Large intestine (tissue), 3 donors: ENCODE measurements around the gene SLC26A9. TPM values are rescaled to one million over a fixed set of nuclear protein-coding genes. Genes with fewer than 3 reads are reported as not detected.
"Not testable (repeated sequence)": the region's sequence is repeated elsewhere in the genome, so short reads cannot be mapped to it uniquely, and the experiment has no call there.

Source experiments
- DNase-seq, 2 donors: peaks; one replicate each; pipeline versions ENCODE4 v3.0.0 to v3.0.0-alpha.2; 2013
- H3K27ac ChIP-seq: one replicate; pipeline ENCODE4 v1.5.1; 2013; ENCODE audit warnings: low read length
- H3K27me3 ChIP-seq: 2 replicates; pipeline ENCODE4 v1.6.1; 2013; ENCODE audit warnings: low read length; ENCODE audit not compliant: control insufficient read depth, insufficient read depth
- H3K36me3 ChIP-seq: 2 replicates; pipeline ENCODE4 v1.6.1; 2013; ENCODE audit warnings: low read length; ENCODE audit not compliant: control insufficient read depth, insufficient read depth
- H3K4me1 ChIP-seq: one replicate; pipeline ENCODE4 v1.6.1; 2013; ENCODE audit warnings: low read length; ENCODE audit not compliant: control insufficient read depth, insufficient read depth
- H3K4me3 ChIP-seq: one replicate; pipeline ENCODE4 v1.5.1; 2013; ENCODE audit warnings: low read length
- H3K9me3 ChIP-seq: one replicate; pipeline ENCODE4 v1.6.1; 2013; ENCODE audit warnings: mild to moderate bottlenecking, low read depth, low read length, moderate library complexity; ENCODE audit not compliant: control insufficient read depth
- WGBS: methylation state at CpG from one replicate; pipeline ENCODE4 v1.1.5; 2013; ENCODE audit warnings: low lambda C conversion rate; ENCODE audit not compliant: insufficient coverage; 5-methylcytosine and 5-hydroxymethylcytosine counted together
- polyA plus RNA-seq: library from polyadenylated mRNA; unstranded; fragments of 120-200 nt; gene quantifications from one replicate; pipeline ENCODE4 v1.2.1, GENCODE V29; 2013

SLC26A9 gene
- polyA plus RNA-seq, 1 donor, result 0.03 TPM

DNA sequence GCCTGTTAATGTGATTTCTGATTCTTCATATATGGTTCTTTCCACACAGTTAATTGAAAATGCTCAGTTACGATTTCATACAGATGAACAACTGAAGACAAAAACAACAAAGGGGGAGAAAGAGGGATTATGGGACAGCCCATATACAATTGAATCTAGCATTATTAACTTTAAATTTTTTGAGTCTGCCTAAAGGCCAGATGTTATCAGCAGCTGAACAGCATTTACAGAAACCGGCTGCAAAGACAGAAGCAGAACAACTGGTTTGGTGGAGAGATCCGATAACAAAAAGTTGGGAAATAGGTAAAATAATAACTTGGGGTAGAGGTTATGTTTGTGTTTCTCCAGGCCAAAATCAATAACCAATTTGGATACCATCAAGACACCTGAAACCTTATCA is 49.1 kb downstream of the SLC26A9 start:
- H3K4me3 ChIP-seq, H3K9me3 ChIP-seq, H3K27me3 ChIP-seq, DNase-seq, H3K27ac ChIP-seq, H3K4me1 ChIP-seq, H3K36me3 ChIP-seq: not testable (repeated sequence)
- whole genome bisulfite sequencing, result no CpG with 5 or more reads among the region's 3 CpGs

DNA sequence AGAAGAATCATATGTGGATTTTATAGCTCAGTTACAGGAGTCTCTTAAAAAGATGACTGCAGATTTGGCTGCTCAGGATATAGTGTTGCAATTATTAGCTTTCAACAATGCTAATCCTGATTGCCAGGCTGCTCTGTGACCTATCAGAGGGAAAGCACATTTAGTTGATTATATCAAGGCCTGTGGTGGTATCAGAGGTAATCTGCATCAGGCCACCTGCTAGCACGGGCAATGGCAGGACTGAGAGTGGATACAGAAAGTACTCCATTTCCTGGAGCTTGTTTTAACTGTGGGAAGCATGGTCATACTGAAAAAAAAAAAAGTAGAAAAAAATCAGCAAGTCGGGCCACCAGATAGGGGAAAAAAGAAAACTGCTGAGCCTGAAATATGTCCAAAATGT is 51.1 kb downstream of the SLC26A9 start:
- 80% methylated on average over 1 of the region's 2 CpGs for WGBS

DNA sequence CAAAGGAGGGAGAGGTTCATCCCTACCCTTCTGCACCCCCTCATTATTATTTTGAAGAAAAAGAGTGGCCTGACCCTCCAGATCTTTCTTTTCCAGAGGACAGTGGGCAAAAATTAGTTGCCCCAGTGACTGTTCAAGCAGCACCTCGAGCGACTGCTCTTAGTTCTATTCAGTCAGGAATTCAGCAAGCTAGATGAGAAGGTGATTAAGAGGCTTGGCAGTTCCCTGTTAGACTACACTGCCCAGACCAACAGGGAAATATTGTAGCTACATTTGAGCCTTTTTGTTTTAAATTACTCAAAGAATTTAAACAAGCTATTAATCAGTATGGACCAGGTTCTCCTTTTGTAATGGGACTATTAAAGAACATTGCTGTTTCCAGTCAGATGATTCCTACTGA is 51.8 kb downstream of the SLC26A9 start:
- not testable (repeated sequence) for H3K27me3 ChIP-seq, H3K27ac ChIP-seq

More for the DNA sequence above, 51.1 kb downstream of the SLC26A9 start:
- not testable (repeated sequence) for H3K36me3 ChIP-seq, H3K27me3 ChIP-seq, H3K4me3 ChIP-seq, H3K27ac ChIP-seq, DNase-seq, H3K4me1 ChIP-seq, H3K9me3 ChIP-seq

DNA sequence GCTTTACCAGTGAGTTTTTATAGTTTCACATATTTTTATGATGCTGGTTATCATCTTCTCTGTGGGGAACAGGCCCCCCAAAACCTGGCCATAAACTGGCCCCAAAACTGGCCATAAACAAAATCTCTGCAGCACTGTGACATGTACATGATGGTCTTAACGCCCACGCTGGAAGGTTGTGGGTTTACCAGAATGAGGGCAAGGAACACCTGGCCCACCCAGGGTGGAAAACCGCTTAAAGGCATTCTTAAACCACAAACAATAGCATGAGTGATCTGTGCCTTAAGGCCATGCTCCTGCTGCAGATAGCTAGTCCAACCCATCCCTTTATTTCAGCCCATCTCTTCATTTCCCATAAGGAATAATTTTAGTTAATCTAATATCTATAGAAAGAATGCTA is 52.6 kb downstream of the SLC26A9 start:
- not testable (repeated sequence) for H3K36me3 ChIP-seq, H3K27me3 ChIP-seq, H3K4me1 ChIP-seq, H3K4me3 ChIP-seq, DNase-seq, H3K27ac ChIP-seq, H3K9me3 ChIP-seq
- no CpG with 5 or more reads among the region's 3 CpGs for WGBS

More for the DNA sequence above, 51.8 kb downstream of the SLC26A9 start:
- not testable (repeated sequence) for H3K36me3 ChIP-seq, DNase-seq, H3K4me1 ChIP-seq, H3K9me3 ChIP-seq, H3K4me3 ChIP-seq
- WGBS, result no CpG with 5 or more reads among the region's 2 CpGs

DNA sequence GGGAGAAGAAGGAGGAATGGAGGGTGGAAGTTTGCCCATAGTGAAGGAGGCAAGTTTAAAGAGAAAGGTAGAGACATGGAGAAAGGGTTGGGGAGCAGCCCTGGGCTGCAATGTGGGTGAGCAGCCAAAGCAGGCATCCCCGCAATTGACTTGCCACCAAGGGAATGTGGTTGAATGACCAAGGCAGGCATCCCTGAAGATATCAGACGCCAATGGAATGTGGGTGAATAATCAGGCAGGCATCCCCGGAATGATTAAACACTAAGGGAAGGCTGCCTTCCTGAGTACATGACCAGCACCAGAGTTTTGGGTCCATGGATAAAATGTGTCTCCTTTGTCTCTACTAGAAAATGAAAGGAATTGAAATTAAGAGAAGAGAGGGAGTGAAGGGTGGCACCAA is 53.5 kb downstream of the SLC26A9 start:
- H3K36me3 ChIP-seq, H3K9me3 ChIP-seq, H3K4me1 ChIP-seq, H3K4me3 ChIP-seq, H3K27ac ChIP-seq, H3K27me3 ChIP-seq, DNase-seq: not testable (repeated sequence)
- WGBS, result no CpG with 5 or more reads among the region's 3 CpGs

DNA sequence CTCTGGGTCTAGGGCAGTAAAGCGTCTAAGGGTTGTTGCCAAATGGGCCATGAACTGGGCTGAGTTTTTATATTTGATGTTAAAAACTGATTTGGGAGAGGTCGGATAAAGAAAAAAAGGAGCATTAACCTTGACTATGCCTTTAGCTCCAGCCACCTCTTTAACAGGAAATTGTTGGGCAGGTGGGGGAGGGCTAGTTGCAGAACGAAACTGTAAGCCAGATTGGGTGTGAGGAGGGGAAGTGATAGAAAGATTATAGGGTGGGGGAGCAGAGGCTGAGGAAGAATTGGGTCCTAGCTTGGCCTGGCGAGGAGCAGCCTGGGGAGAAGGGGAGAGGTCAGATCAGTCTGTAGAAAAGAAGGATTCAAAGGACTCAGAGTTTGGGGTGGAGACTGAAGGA is 54.2 kb downstream of the SLC26A9 start:
- not testable (repeated sequence) for H3K36me3 ChIP-seq, H3K4me3 ChIP-seq, H3K4me1 ChIP-seq, H3K27ac ChIP-seq, H3K27me3 ChIP-seq, DNase-seq, H3K9me3 ChIP-seq
- 83% methylated on average over 3 of the region's 4 CpGs for WGBS

DNA sequence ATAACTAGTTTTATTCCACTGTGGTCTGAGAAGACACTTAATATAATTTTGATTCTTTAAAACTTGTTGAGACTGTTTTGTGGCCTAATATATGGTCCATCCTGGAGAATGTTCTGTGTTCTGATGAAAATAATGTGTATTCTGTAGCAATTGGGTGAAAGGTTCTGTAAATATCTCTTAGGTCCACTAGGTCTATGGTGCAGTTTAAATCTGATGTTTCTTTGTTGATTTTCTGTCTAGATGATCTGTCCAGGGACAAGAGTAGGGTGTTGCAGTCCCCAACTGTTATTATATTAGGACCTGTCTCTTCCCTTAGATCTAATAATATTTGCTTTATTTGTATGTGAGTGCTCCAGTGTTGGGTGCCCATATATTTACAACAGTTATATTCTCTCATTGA is 59.5 kb downstream of the SLC26A9 start:
- H3K4me1 ChIP-seq, result no peaks in the 10 kb centered on the region
- H3K27me3 ChIP-seq, result peaks cover 4% of the 10 kb centered on the region
- no peaks in the 10 kb centered on the region for H3K9me3 ChIP-seq
- DNase-seq, result no peak
- no peaks in the 10 kb centered on the region for H3K36me3 ChIP-seq
- H3K4me3 ChIP-seq, result no peak overlapping the region
- H3K27ac ChIP-seq, result no peak overlapping the region

DNA sequence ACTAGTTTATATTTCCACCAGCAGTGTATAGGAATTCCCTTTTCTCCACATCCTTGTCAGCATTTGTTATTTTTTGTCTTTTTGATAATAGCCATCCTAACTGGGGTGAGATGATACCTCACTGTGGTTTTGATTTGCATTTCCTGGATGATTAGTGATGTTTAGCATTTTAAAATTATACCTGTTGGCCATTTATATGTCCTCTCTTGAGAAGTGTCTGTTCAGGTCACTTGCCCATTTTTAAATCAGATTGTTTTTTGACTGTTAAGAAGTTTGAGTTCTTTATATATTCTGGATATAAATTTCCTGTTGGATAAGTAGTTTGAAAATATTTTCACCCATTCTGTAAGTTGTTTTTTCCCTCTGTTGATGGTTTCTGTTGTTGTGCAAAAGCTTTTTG is 62.3 kb downstream of the SLC26A9 start:
- H3K27ac ChIP-seq, result no peak overlapping the region
- no peaks in the 10 kb centered on the region for H3K9me3 ChIP-seq
- no peak for DNase-seq
- H3K4me1 ChIP-seq, result no peaks in the 10 kb centered on the region
- peaks cover 4% of the 10 kb centered on the region for H3K27me3 ChIP-seq
- no peak overlapping the region for H3K4me3 ChIP-seq
- H3K36me3 ChIP-seq, result no peaks in the 10 kb centered on the region

DNA sequence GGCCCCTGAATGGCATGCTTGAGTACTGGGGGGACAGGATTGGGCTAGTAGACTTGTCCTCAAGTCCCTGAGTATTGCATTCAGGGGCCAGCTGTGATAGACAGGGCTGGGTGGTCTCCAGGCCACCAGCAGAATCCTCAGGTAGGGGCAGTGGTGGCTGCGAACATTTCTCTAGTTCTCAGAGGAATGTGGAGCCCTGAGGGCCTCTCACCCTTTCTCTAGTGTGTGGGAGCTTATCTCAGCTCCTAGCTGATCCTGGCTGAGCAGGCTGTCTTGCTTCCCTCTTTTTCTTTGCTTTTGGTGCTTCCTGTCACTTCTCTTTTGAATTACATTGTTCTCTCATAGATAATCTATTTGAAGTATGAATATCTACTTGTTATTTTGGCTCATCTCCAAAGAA is 63.3 kb downstream of the SLC26A9 start:
- WGBS, result no CpG with 5 or more reads among the region's 1 CpG
- no peak for DNase-seq
- Histone ChIP-seq H3K36me3 (no peaks in the 10 kb centered on the region), H3K9me3 (no peaks in the 10 kb centered on the region), H3K4me3 (no peak overlapping the region), H3K27ac (no peak overlapping the region), H3K4me1 (no peaks in the 10 kb centered on the region), H3K27me3 (peaks cover 4% of the 10 kb centered on the region)

DNA sequence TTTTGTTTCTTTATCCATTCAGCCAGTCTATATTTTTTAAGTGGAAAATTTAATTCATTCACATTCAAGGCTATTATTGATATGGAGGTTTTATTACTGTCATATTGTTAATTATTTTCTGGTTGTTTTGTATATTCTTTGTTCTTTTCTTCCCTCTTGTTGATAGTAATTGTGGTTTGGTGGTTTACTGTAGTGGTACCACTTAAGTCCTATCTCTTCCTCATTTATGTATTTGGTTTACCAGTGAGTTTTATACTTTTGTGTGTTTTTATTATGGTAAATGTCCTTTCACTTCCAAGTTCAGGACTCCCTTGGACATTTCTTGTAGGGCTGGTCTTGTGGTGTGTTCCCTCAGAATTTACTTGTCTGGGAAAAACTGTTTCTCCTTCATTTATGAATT is 65.2 kb downstream of the SLC26A9 start:
- H3K27me3 ChIP-seq, result peaks cover 4% of the 10 kb centered on the region
- peaks cover 1% of the 10 kb centered on the region for H3K9me3 ChIP-seq
- no peaks in the 10 kb centered on the region for H3K4me1 ChIP-seq
- H3K27ac ChIP-seq, result no peak overlapping the region
- no peak for DNase-seq
- H3K4me3 ChIP-seq, result no peak overlapping the region
- no peaks in the 10 kb centered on the region for H3K36me3 ChIP-seq

DNA sequence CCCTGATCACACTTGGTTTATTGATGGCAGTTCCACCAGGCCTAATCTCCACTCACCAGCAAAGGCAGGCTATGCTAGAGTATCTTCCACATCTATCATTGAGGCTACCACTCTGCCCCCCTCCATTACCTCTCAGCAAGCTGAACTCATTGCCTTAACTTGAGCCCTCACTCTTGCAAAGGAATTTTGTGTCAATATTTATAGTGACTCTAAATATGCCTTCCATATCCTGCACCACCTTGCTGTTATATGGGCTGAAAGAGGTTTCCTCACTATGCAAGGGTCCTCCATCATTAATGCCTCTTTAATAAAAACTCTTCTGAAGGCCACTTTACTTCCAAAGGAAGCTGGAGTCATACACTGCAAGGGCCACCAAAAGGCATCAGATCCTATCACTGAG is 70.1 kb downstream of the SLC26A9 start:
- DNase-seq, H3K36me3 ChIP-seq: not testable (repeated sequence)

DNA sequence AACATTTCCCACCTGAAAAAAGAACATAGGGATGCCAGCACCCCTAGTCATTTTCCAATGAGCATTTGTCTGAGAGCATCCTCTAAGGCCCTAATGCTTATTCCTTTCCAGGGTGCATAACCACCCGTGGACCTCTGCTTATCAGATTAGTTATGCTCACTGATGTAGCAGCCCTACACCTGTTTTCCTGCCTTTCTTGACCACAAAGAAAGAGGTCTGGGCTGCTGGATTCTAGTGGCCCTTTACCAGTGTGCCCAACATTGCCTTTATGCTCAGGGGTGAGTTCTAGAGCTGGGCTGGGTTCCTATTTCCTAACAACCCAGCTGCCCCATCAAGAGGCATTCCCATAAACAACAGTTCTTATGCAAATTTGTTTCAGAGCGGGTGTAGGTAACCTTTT is 73.0 kb downstream of the SLC26A9 start:
- Histone ChIP-seq H3K4me3 (no peak overlapping the region), H3K27ac (no peak overlapping the region), H3K9me3 (peaks cover 4% of the 10 kb centered on the region), H3K4me1 (peaks cover 4% of the 10 kb centered on the region), H3K36me3 (no peaks in the 10 kb centered on the region), H3K27me3 (no peaks in the 10 kb centered on the region)
- DNase-seq, result no peak
- WGBS, result no CpG with 5 or more reads among the region's 2 CpGs

More for the DNA sequence above, 70.1 kb downstream of the SLC26A9 start:
- not testable (repeated sequence) for H3K27me3 ChIP-seq, H3K9me3 ChIP-seq, H3K4me1 ChIP-seq, H3K27ac ChIP-seq, H3K4me3 ChIP-seq
